ENCODE results near the gene RAPGEF1.
A peak's percentile ranks its signal among the peaks of the same experiment; 100 is the strongest.

The RAPGEF1 gene

GRCh38 chr9:131635285-131635684 is 104.6 kb downstream of the RAPGEF1 start (continued):
- no peak; the same call in 1 of the 2 replicates for TF ChIP-seq ZNF76 (tag by site-specific recombination; IDR thresholded peaks at IDR 0.05; ENCODE audit: borderline replicate concordance, low read depth)
- TF ChIP-seq MYNN (tag by site-specific recombination; IDR thresholded peaks at IDR 0.05; ENCODE audit: borderline replicate concordance), result no peak
- TF ChIP-seq KLF17 (tag by site-specific recombination; IDR thresholded peaks at IDR 0.05), result peak; percentile 95
- TF ChIP-seq ZNF837 (tag by site-specific recombination; IDR thresholded peaks at IDR 0.05), result no peak
- TF ChIP-seq ZNF138 (tag by site-specific recombination; IDR thresholded peaks at IDR 0.05; ENCODE audit: borderline replicate concordance), result no peak
- TF ChIP-seq ZNF692 (tag by site-specific recombination; IDR thresholded peaks at IDR 0.05), result peak; percentile 47; the same call in 1 of the 2 replicates
- TF ChIP-seq ZNF747 (tag by site-specific recombination; IDR thresholded peaks at IDR 0.05), result no peak
- no peak for TF ChIP-seq ZNF791 (tag by site-specific recombination; IDR thresholded peaks at IDR 0.05)
- peak; percentile 33; the same call in 1 of the 2 replicates for TF ChIP-seq ZNF449 (tag by site-specific recombination; IDR thresholded peaks at IDR 0.05)
- TF ChIP-seq ZBTB49 (tag by site-specific recombination; IDR thresholded peaks at IDR 0.05; ENCODE audit: low read depth), result no peak
- no peak for TF ChIP-seq ZNF518A (tag by site-specific recombination; conservative IDR thresholded peaks at IDR 0.05; ENCODE audit: low read depth)
- TF ChIP-seq BCL11A (tag by site-specific recombination; IDR thresholded peaks at IDR 0.05; ENCODE audit: low read depth), result no peak
- TF ChIP-seq ZSCAN18 (tag by site-specific recombination; IDR thresholded peaks at IDR 0.05), result no peak
- peak; percentile 76; the same call in 1 of the 2 replicates for TF ChIP-seq KLF8 (tag by site-specific recombination; IDR thresholded peaks at IDR 0.05)
- TF ChIP-seq ZNF16 (tag by site-specific recombination; IDR thresholded peaks at IDR 0.05; ENCODE audit: low read depth), result no peak
- TF ChIP-seq SETDB1 (IDR thresholded peaks at IDR 0.05; ENCODE audit: insufficient read length, low read length), result no peak
- TF ChIP-seq ZNF645 (tag by site-specific recombination; IDR thresholded peaks at IDR 0.05), result no peak
- TF ChIP-seq ZNF510 (tag by site-specific recombination; IDR thresholded peaks at IDR 0.05; ENCODE audit: insufficient replicate concordance), result no peak
- TF ChIP-seq ZNF280C (tag by site-specific recombination; IDR thresholded peaks at IDR 0.05), result no peak
- no peak for TF ChIP-seq ZNF777 (tag by site-specific recombination; IDR thresholded peaks at IDR 0.05; ENCODE audit: borderline replicate concordance)
- TF ChIP-seq ZFP37 (tag by site-specific recombination; IDR thresholded peaks at IDR 0.05), result no peak
- no peak for TF ChIP-seq HOXC10 (CRISPR knock-in tag; IDR thresholded peaks at IDR 0.05)
- TF ChIP-seq WT1 (tag by site-specific recombination; IDR thresholded peaks at IDR 0.05), result peak; percentile 92
